Activated T-cell treated with anti-CD3 and anti-CD28 coated beads for 1 hour (primary cell): ENCODE results near the gene TGDS.

ENCODE experiments used
- DNase-seq: peaks from one replicate; pipeline ENCODE4 v3.0.0-alpha.2; 2020; ENCODE audit warnings: low read depth

Gene TGDS

GRCh38 chr13:94599877-94600276 lies 3.9 kb upstream of the TGDS start:
- DNase-seq: no peak

GRCh38 chr13:94598281-94598680 lies 2.3 kb upstream of the TGDS start:
- DNase-seq: no peak

GRCh38 chr13:94596575-94596971 lies 621 bp upstream of the TGDS start:
- DNase-seq: no peak

GRCh38 chr13:94595001-94595949 lies 677 bp downstream of the TGDS start:
- peak; percentile 18 for DNase-seq

- DNase-seq: no peak
Measured at GRCh38 chr13:94590744-94591143, 5.2 kb downstream of the TGDS start.

- no peak for DNase-seq
Measured at GRCh38 chr13:94588541-94588940, 7.4 kb downstream of the TGDS start.

GRCh38 chr13:94586371-94586770 lies 9.6 kb downstream of the TGDS start:
- DNase-seq: no peak

GRCh38 chr13:94585543-94586101 lies 10.3 kb downstream of the TGDS start:
- no peak for DNase-seq

GRCh38 chr13:94583926-94584325 lies 12.0 kb downstream of the TGDS start:
- no peak for DNase-seq

- no peak for DNase-seq
Measured at GRCh38 chr13:94579063-94579462, 16.9 kb downstream of the TGDS start.

- DNase-seq: no peak
Measured at GRCh38 chr13:94569615-94570014, 26.3 kb downstream of the TGDS start.

- DNase-seq: no peak
Measured at GRCh38 chr13:94568443-94568842, 27.5 kb downstream of the TGDS start.

- no peak for DNase-seq
Measured at GRCh38 chr13:94567581-94567980, 28.4 kb downstream of the TGDS start.

- DNase-seq: no peak
Measured at GRCh38 chr13:94561126-94561525, 34.8 kb downstream of the TGDS start.

GRCh38 chr13:94560116-94560515 lies 35.8 kb downstream of the TGDS start:
- DNase-seq: no peak

- no peak for DNase-seq
Measured at GRCh38 chr13:94559222-94559795, 36.6 kb downstream of the TGDS start.

- no peak for DNase-seq
Measured at GRCh38 chr13:94558716-94559115, 37.2 kb downstream of the TGDS start.

GRCh38 chr13:94557684-94558235 lies 38.2 kb downstream of the TGDS start:
- DNase-seq: no peak

- DNase-seq: no peak
Measured at GRCh38 chr13:94556621-94557020, 39.3 kb downstream of the TGDS start.

GRCh38 chr13:94556041-94556440 lies 39.9 kb downstream of the TGDS start:
- DNase-seq: no peak

- DNase-seq: no peak
Measured at GRCh38 chr13:94553766-94554165, 42.2 kb downstream of the TGDS start.

GRCh38 chr13:94552095-94552494 lies 43.9 kb downstream of the TGDS start:
- no peak for DNase-seq
